ENCODE measurements around the gene GTPBP2. TPM values are rescaled to one million over a fixed set of nuclear protein-coding genes. Genes with fewer than 3 reads are reported as not detected.

The GTPBP2 gene
- total and polyA plus RNA-seq, 2 of the 13 experiments (the other 11 are each of a cell fraction or from before 2014, with no cell fraction given) = 26.9 to 88.2 TPM

DNA sequence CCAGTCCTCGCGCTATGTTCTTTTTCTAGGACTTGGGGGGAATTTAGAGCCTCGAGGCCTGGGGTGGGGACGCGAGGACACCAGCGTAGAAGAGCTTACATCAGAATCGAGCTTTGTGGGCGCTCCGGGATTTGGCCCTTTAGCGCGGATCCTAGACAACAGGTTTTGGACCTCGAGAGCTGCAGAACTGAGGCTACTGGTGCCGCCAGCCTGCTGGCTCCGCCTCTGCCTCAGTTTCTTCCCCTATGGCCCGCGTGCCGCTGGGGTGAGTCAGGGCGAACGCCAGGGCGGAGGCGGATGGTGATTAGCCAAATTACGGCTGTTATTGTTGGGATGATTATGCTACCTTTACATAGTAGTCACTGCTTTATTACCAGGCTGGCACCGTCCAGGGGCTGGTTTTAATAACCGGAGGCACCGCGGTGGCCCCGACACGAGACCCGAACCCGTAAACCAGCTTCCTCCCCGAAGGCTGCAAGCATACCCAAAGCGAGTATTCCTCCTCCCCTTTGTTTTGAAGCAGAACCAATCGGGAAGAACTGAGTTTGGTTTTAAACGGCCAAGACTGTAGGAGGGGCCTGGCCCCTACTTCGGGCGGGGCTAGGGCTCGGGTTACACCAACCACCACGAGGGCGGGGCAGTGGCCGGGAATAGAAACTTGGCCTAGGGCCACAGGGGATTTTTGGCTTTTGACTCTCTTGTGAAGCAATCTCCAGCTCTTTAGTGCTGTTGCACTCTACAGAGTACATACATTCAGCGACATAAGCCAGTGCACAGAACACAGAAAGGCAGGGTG, 639 bp upstream of the GTPBP2 start (continued):
- TF ChIP-seq NR3C1 (CRISPR knock-in tag; IDR thresholded peaks at IDR 0.05) (no peak), ISX (CRISPR knock-in tag; conservative IDR thresholded peaks at IDR 0.05) (peak; percentile 88), NCOA1 (CRISPR knock-in tag; IDR thresholded peaks at IDR 0.05) (no peak), SOX6 (IDR thresholded peaks at IDR 0.05) (no peak), SOX6 (CRISPR knock-in tag; IDR thresholded peaks at IDR 0.05) (peak; percentile 79), SMAD1 (CRISPR knock-in tag; IDR thresholded peaks at IDR 0.05; ENCODE audit: borderline replicate concordance, low read depth) (peak; percentile 67; the same call in 1 of the 2 replicates), ZBTB37 (CRISPR knock-in tag; IDR thresholded peaks at IDR 0.05) (0 out of 2 replicates have a peak, but pooled peaks have one; percentile 41), PAX8 (CRISPR knock-in tag; IDR thresholded peaks at IDR 0.05; ENCODE audit: borderline replicate concordance) (no peak), LCORL (IDR thresholded peaks at IDR 0.05) (peak; percentile 91), LCORL (CRISPR knock-in tag; IDR thresholded peaks at IDR 0.05) (peak; percentile 98), ZNF530 (CRISPR knock-in tag; IDR thresholded peaks at IDR 0.05; ENCODE audit: low read depth) (no peak), REXO4 (CRISPR knock-in tag; IDR thresholded peaks at IDR 0.05; ENCODE audit: borderline replicate concordance) (no peak), TFAP4 (IDR thresholded peaks at IDR 0.05; ENCODE audit: borderline replicate concordance, low read depth) (peak; percentile 55; the same call in 1 of the 2 replicates), ZNF883 (CRISPR knock-in tag; IDR thresholded peaks at IDR 0.05; ENCODE audit: not compliant biosample characterization) (no peak), RORA (CRISPR knock-in tag; IDR thresholded peaks at IDR 0.05) (no peak), ZNF382 (CRISPR knock-in tag; IDR thresholded peaks at IDR 0.05; ENCODE audit: borderline replicate concordance) (no peak), ZBTB21 (CRISPR knock-in tag; IDR thresholded peaks at IDR 0.05) (peak; percentile 10; the same call in 1 of the 2 replicates), MAFG (CRISPR knock-in tag; IDR thresholded peaks at IDR 0.05) (no peak), CBX1 (IDR thresholded peaks at IDR 0.05; ENCODE audit: low read depth) (no peak), ETV5 (CRISPR knock-in tag; IDR thresholded peaks at IDR 0.05; ENCODE audit: borderline replicate concordance) (peak; percentile 55; the same call in 1 of the 2 replicates), ZNF138 (CRISPR knock-in tag; IDR thresholded peaks at IDR 0.05; ENCODE audit: low read depth) (0 out of 2 replicates have a peak, but pooled peaks have one; percentile 50)
- TF ChIP-seq, protein P1, sequence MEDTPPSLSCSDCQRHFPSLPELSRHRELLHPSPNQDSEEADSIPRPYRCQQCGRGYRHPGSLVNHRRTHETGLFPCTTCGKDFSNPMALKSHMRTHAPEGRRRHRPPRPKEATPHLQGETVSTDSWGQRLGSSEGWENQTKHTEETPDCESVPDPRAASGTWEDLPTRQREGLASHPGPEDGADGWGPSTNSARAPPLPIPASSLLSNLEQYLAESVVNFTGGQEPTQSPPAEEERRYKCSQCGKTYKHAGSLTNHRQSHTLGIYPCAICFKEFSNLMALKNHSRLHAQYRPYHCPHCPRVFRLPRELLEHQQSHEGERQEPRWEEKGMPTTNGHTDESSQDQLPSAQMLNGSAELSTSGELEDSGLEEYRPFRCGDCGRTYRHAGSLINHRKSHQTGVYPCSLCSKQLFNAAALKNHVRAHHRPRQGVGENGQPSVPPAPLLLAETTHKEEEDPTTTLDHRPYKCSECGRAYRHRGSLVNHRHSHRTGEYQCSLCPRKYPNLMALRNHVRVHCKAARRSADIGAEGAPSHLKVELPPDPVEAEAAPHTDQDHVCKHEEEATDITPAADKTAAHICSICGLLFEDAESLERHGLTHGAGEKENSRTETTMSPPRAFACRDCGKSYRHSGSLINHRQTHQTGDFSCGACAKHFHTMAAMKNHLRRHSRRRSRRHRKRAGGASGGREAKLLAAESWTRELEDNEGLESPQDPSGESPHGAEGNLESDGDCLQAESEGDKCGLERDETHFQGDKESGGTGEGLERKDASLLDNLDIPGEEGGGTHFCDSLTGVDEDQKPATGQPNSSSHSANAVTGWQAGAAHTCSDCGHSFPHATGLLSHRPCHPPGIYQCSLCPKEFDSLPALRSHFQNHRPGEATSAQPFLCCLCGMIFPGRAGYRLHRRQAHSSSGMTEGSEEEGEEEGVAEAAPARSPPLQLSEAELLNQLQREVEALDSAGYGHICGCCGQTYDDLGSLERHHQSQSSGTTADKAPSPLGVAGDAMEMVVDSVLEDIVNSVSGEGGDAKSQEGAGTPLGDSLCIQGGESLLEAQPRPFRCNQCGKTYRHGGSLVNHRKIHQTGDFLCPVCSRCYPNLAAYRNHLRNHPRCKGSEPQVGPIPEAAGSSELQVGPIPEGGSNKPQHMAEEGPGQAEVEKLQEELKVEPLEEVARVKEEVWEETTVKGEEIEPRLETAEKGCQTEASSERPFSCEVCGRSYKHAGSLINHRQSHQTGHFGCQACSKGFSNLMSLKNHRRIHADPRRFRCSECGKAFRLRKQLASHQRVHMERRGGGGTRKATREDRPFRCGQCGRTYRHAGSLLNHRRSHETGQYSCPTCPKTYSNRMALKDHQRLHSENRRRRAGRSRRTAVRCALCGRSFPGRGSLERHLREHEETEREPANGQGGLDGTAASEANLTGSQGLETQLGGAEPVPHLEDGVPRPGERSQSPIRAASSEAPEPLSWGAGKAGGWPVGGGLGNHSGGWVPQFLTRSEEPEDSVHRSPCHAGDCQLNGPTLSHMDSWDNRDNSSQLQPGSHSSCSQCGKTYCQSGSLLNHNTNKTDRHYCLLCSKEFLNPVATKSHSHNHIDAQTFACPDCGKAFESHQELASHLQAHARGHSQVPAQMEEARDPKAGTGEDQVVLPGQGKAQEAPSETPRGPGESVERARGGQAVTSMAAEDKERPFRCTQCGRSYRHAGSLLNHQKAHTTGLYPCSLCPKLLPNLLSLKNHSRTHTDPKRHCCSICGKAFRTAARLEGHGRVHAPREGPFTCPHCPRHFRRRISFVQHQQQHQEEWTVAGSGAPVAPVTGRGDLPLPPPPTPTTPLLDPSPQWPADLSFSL (CRISPR knock-in tag; IDR thresholded peaks at IDR 0.05) = no peak
